Stimulated activated CD8-positive, alpha-beta memory T cell treated with anti-CD3 and anti-CD28 coated beads, Interleukin-7, amount 100 ng/mL, for 48 hours (primary cell): ENCODE results near the gene FAM186B.
"Not testable (repeated sequence)": the region's sequence is repeated elsewhere in the genome, so short reads cannot be mapped to it uniquely, and the experiment has no call there.

Experiments
- DNase-seq, 2 donors: peaks; one replicate each; pipeline ENCODE4 v3.0.0-alpha.2; 2020; ENCODE audit warnings: low read depth in 1 of 2; ENCODE audit errors: extremely low read depth in 1 of 2

Gene FAM186B, protein sequence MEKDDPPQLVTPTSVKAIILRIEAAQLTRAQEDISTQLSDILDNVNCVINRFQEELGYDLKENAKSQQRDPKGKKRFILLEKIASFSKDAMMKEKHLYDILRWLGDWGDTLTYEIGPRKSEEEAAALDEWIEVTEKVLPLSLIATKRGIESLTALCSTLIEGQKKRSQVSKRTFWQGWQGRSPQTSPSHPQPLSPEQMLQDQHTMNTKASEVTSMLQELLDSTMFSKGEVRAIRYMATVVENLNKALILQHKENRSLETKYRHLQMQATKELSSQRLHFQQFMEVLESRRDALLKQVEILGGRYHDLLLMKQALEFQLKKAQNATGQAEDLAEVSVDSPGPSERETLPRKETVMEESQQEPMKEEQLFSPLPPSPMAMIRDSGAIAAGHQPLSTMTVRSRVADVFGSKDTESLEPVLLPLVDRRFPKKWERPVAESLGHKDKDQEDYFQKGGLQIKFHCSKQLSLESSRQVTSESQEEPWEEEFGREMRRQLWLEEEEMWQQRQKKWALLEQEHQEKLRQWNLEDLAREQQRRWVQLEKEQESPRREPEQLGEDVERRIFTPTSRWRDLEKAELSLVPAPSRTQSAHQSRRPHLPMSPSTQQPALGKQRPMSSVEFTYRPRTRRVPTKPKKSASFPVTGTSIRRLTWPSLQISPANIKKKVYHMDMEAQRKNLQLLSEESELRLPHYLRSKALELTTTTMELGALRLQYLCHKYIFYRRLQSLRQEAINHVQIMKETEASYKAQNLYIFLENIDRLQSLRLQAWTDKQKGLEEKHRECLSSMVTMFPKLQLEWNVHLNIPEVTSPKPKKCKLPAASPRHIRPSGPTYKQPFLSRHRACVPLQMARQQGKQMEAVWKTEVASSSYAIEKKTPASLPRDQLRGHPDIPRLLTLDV

DNA sequence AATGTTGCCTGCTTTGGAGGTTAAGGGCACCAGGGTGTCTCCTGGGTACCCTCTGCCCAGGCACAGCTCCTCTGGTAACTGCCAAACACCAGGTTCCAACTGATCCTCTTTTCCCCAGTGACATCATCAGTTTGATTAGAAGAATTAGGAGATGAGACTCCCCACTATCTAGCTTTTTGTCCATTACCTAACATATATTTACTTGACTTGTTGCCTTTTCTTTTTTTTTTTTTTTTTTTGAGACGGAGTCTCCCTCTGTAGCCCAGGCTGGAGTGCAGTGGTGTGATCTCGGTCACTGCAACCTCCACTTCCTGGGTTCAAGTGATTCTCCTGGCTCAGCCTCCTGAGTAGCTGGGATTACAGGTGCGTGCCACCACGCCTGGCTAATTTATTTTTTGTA lies at the start of gene FAM186B:
Gene FAM186B, minus strand, starts transcription at position 101 of the 400 bp plus-strand sequence. CDS start 162 bp downstream, outside the sequence.
- DNase-seq = not testable (repeated sequence)

DNA sequence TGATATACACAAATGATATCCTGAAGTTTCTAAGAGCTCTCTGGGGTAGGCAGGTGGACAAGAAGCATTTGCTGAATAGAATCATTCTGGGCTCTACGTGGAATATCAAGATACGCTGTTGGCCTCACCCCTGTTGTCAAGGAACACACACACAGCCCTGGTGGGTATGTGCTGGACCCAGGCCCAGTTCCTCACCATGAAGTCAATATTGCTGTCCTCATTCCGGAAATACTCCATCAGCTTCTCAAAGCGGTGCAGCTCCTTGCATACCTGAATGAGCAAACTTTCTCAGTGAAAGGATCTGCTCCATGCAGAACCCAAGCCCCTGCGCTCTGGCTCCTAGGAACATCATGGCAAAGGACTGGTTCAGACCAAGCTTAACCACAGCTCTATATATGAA lies 49.3 kb upstream of the FAM186B start:
- no peak for DNase-seq

DNA sequence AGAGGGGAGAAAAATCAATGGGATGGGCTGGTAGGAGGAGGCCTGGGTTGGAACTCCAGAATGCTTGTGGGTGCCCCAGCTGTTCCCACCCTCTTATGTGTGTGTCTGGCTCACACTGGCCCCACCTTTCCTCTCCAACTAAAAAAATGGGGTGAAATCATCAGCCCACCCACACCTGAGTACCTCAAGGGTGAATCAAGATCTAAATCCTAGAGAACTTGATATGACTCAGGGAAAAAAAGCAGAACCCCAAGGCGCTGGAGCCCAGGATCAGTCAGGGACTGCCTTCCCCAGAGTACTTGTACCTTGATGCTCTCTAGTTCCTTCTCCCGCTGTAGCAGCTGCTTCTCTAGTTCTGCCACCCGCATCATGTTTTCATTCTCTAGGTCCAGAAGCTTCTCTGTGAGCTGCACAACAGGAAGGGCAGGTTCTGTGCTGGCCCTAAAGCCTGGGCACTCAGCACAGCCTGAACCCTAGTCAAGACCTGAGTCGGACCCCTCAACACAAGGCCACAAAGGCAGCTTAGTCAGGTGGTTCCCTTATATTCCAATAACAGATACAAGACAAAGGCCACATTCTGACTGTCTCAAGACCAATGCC lies 47.6 kb upstream of the FAM186B start:
- DNase-seq = no peak

DNA sequence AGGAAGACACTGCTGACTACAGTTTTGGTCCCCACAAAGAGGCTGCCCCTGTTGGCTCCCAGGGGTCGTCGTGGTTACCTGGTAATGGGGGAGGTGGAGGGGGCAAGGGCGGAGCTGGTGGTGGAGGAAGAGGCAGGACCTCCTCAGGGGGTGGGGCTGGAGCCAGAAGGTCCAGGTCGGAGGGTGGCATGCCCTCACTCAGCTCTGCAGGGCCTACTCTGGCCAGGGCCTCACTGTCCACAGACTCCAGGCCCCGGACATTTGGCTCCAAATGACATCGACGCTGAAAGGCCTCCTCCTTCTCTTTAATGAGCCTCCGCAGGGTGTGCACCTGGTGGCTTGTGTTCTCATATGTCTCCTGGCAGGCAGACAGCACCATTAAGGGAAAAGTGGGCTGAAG lies 46.4 kb upstream of the FAM186B start:
- DNase-seq = no peak

DNA sequence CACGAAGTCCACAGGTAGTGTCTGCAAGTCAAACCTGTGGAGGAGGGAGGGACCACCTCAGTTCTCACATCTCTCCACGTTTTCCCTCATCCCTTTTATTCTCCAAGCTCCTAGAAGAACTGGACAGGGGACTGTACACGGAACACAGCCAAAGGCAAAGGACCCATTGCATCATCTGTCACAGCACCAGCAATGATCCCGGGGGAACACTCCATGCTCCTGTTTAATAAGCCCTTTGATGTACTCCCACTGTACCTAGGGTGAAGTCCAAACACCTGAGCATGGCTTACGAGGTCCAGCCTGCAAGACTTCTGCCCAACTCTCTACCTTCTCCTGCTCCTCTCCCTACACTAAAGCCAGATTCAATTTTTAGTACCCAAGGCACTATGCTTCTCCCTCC lies 44.5 kb upstream of the FAM186B start:
- DNase-seq = no peak

DNA sequence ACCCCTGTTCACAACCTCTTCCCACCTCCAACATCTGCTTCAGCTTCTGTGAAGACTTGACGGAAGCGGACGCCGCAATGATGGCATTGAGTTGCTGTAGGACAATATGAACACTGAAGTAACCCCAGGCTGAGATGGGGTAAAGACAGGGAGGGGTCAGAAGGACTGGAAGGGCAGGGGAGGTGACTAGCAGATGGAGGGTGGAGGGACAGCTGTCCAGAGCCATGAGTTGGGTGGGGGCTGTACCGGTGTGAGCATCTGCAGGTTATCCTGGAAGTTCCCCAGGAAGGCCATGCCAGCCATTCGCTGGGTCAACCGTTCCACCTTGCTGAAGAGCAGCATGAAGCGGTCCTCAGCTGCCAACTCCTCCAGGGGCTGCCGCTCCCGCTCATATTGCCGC lies 44.0 kb upstream of the FAM186B start:
- no peak for DNase-seq

DNA sequence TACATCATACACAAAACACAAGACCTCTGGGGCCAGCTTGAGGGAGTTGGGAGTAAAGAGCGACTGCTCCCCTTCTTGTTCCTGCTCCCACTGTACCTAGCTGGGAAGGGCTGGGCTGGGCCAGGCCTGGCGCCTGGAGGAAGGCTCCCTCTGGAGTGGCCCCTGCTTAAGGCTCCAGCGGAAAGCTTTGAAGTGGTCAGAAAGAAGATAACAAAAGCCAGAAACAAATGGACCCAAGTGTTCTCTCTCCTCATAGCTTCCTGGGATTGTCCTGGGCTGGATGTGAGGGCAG lies 43.2 kb upstream of the FAM186B start:
- DNase-seq = no peak

DNA sequence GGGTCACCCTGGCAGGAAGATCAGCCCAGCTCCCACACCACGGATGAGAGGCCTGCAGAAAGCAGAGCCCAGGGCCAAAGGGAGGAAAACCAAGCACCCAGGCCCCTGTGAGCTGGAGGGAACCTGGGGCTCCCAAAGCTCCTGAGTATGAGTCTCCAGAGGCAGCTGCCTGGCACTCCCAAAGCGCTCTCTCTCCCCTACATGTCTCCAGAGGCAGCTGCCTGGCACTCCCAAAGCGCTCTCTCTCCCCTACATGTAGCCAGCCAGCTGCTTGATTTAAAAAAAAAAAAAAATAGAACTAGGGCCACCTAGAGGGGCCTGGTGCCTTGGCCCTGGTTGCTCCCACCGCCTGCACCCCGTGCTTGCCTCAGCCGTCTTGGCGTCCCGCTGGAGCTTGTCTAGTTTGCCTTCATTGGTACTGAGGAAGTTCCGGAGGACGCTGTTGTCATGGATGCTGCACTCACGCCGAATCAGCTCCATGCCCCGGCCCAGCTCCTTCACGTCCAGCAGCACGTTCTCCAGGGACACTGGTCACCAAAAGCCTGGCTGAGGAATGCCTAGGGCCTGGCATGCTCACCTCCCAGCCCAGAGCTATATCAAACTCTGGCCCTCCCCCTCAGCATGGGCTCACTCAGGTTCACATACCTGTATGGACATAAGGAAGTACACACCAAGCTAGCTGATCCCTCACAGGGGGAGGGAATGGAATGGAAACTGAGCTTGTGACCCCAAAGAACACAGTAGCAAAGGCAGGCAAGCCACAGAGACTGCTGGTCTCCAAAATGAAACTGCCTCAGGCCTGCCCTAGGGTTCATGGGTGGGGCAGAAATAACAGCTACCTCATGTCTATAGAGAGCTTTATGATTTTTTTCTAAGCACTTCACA lies 42.6 kb upstream of the FAM186B start:
- no peak for DNase-seq

DNA sequence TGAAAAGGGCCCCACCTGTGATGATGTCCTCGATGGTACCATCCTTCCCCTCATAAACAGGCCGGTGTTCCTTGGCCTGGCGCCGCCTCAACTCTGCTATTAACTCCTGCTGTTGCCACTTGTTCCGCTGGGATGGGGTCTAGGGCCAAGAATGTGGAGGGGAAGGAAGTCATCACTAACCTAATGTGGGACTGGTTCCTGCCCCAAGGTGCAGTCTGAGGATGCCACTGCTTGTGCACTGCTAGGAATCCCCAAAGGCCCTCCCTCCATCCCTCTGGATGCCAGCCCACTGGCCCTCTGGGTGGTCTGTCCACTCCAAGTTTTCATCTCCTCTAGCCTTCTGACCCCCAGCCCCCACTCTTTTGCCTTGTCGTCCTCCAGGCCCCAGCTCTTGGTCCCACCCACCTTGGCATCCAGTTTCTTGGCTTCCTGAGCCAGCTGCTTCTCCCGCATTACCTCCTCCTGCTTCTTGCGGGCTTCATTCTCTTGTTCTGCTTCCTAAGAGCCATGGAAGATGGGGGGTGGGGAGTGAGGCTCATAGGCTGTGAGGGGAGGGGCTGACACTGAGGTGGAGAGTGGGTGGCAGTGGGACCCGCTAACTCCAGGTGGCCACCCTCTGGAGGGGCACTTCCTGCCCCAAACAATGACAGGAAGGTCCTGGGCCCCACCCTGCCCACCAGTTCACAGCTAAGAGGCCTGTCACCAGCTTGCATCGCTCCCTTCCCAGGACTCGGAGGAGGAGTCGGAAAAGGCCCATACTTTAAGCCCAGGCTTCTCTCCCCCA lies 41.6 kb upstream of the FAM186B start:
- DNase-seq = no peak

DNA sequence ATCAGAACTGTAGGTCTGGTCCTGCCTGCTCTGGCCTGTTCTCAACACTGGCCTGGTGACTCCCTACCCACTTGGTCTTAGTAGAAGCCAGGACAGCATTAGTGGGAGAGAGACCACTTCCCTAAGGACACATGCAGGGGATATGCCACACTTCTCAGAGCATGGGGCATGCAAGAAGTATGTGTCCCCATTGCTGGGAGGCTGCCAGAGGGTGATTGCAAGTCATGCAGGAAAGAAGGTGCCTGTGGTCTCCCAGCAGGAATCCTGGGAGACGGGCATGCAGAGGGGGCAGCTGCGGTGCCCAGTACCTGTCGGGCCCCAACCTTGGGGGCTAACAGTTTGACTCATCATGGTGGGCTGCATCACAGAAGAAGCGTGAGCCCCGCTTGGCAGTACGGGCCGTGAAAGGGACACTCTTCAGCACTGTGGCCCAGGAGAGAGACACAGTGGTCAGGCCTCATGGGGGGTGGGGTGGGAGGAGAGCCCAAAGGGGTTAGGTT lies 40.9 kb upstream of the FAM186B start:
- no peak for DNase-seq

DNA sequence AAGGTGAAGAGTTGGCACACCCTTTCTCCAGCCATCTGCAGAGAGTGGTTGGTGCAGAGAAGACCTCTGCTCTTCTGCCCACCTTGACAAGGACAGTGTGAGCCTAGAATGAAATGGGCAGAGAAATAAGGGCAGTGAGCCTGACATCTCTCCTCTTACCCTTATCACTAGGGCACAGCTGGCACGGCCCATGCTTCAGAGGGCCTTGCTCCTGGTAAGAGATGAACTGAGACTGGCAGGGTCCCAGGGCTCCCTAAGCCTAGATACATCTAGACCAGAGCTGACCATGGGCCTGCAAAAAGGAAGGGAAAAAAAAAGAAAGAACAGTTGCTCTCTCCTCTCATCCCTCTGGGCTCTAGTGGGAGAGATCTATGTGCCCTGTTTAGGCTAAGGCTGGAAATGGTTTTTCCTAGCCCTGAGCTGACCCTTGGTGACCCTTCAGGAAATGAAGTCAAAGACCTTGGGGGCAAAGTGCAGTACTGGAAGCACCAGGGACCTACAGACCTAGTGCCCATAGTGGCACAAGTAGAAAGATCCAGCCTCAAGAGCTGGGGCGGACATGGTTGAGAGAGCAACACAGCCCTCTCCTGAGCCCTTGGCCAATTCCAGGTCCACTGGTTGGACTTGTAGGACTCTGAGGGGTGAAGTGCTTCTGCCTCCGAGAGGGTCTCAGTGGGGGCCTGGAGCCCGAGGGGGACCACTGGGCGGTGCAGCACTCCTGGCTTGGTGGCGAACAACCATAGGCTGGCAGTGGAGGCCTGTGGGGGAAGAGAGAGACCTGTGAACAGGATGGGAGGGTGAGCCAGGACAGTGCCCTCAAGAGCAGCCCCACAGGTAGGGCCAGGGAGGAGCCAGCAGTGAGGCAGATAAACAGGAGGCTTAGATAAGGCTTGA lies 40.0 kb upstream of the FAM186B start:
- DNase-seq = no peak

DNA sequence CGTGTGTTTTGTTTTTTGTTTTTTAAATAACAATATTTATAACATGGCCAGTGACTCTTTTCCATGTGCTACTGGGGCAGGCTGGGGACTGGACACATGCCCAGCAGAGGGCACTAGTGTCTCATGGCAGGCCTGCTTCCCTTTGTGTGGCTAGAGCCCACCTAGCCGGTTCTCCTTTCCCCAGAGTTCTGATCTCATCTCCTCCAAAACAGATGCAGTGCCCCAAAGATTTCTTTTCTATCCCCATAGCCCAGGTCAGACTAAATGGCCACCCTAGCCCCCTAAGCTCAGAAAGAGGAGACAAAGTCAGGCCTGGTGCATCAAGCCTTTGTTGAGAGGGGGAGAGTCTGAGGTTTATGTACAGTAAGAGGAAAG lies 39.2 kb upstream of the FAM186B start:
- peak; percentile 45 to 61 for DNase-seq

DNA sequence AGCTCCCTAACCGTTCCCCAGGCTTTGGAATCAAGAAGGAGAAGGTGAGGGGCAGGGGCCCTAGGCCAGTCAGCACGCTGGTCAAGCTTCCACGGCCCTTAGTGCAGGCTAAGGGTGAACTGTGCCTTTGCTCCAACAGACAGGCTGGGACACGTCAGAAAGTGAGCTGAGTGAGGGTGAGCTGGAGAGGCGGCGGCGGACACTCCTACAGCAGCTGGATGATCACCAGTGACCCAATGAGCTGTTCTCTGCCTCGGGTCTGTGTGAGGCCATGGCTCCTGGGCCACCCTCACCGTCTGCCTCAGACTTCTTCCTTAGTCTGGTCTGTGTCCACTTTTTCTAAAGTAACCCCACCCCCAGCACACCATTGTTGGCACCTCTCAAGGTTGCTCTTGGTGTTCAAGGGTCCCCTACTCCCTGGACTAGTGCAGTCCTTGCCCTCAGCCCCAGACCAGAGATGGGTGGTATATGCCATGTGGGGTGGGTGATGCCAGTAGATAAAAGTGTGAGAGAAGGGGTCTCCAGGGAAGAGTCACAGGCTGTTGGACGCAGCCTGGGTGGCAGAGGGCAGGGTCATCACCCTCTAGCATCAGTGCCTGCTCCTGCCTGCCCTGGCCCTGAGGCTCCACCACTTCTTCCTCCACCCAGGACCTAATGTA lies 38.7 kb upstream of the FAM186B start:
- no peak for DNase-seq

DNA sequence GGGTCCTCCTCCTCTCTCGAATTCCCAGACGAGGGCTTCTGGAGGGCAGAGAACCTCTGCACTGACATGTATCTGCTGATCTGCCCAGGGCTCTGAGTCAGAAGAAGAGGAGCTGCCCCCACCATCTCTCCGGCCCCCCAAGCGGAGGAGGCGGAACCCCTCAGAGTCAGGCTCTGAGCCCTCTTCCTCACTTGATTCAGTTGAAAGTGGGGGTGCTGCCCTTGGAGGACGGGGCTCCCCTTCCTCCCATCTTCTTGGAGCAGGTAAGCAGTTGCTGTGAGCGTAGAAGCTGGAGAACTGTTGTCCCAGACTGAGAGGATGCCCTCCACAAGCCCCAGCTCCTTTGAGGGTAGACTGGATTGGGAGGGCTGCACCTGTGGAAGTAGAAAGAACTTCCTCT lies 37.7 kb upstream of the FAM186B start:
- DNase-seq = no peak

DNA sequence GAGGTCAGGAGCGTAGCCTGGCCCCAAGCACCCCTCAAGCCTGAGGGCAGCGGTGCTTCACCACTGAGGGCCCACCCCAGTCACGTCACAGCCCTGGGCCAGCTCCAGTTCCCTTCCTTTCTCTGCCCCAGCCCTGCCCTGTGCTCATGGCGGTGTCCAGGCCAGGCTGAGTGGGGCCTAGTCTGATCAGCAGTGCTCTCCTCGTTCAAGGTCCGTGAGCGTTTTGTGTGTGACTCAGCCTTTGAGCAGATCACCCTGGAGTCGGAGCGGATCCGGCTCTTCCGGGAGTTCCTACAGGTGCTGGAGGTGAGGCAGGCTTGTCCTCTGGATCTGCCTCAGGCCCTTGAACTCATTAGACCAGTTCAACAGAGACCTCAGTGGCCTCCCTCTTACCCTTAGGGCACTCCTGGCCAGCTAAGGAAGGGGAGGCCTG lies 36.9 kb upstream of the FAM186B start:
- no peak for DNase-seq

DNA sequence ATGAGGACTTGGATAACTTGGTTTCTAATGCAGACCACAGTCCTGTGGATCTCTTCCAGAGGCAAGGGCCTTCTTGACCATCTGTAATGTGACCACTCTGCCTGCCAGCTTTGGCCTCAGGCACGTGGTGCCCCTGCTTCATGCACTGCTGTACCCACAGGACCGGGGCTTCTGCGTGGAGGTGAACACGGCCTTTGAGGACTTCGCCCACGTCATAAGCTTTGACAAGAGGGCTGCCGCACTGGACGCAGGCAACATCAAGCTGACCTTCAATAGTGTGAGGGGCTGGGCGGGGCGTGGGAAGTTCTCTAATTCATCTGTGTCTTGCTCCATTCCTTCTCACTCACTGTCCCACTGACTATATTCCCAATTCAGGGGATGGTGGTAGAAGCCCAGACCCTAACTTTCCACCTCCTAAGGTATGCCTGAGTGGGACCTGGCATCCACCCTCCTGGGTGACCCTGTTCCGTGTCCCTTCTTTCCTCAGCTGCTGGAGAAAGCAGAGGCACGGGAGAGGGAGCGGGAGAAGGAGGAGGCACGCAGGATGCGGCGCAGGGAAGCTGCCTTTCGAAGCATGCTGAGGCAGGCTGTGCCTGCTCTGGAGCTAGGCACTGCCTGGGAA lies 36.4 kb upstream of the FAM186B start:
- no peak for DNase-seq

DNA sequence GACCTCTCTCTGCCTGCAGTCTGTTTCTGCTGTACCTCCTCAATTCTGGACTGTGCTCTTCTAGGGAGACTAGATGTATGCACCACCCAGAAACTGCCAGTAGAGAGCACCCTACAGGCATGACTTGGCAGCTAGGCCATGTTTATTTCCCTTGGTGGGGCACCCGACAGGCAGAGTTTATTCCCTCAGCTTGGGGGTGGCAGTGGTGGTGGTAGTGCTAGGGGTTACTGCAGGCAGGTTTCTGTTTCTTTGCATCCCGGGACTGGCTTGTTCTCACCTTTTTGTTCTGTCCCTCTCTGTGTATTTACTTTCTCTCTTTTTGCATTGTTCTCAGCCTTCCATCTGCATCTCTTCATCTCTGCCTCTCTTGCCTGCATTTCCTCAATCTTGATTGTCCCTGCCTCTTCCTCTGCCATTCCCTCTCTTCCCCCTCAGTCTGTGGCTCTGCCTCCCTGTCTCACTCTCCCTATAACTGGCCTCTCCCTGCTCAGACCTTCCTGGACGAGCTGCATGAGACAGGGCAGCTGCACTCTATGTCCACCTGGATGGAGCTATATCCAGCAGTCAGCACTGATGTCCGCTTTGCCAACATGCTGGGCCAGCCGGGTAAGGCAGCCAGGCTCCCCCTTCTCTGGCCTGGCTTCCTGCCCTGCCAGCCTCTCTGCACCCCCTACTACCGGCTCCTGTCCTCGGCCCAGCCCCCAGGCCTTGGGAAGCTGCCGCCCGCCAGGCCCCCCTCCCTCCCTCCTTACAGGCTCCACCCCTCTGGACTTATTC lies 31.7 kb upstream of the FAM186B start:
- peak in 1 of 2 donors; percentile 41 for DNase-seq
